Measurements from ENCODE around the gene CLDN14.

- TF ChIP-seq CTCF (IDR thresholded peaks at IDR 0.05) (peak; percentile 62), EZH2 (IDR thresholded peaks at IDR 0.05; ENCODE audit: borderline replicate concordance, insufficient read depth, low read depth, low read length, poor library complexity, severe bottlenecking) (no peak)
Observed at GRCh38 chr21:36419996-36420395, 59.9 kb downstream of the CLDN14 start.
